ENCODE data around the gene KRT1. TPM values are rescaled to one million over a fixed set of nuclear protein-coding genes. Genes with fewer than 3 reads are reported as not detected.

The KRT1 gene
- total RNA-seq, 1 donor from 2014 or later = not detected

- Mint-ChIP-seq H3K4me3 (ENCODE audit: unreplicated experiment) (no peak overlapping the region), H3K4me1 (ENCODE audit: low read depth) (no peaks in the 10 kb centered on the region), H3K9me3 (ENCODE audit: low read depth) (no peaks in the 10 kb centered on the region), H3K27me3 (ENCODE audit: low read depth) (peaks cover 69% of the 10 kb centered on the region), H3K27ac (ENCODE audit: unreplicated experiment) (no peak overlapping the region), H3K36me3 (ENCODE audit: low read depth) (no peaks in the 10 kb centered on the region)
- TF ChIP-seq CTCF (IDR thresholded peaks at IDR 0.05) = no peak
- DNase-seq (ENCODE audit: low spot score) = no peak
Observed at GRCh38 chr12:52655720-52656124, 24.5 kb downstream of the KRT1 start.

- Mint-ChIP-seq H3K27ac (ENCODE audit: unreplicated experiment) (no peak overlapping the region), H3K4me1 (ENCODE audit: low read depth) (no peaks in the 10 kb centered on the region), H3K4me3 (ENCODE audit: unreplicated experiment) (no peak overlapping the region), H3K36me3 (ENCODE audit: low read depth) (no peaks in the 10 kb centered on the region), H3K27me3 (ENCODE audit: low read depth) (peaks cover 73% of the 10 kb centered on the region), H3K9me3 (ENCODE audit: low read depth) (no peaks in the 10 kb centered on the region)
- no peak for DNase-seq (ENCODE audit: low spot score)
- TF ChIP-seq CTCF (IDR thresholded peaks at IDR 0.05) = no peak
Observed at GRCh38 chr12:52655251-52655650, 25.0 kb downstream of the KRT1 start.

- Mint-ChIP-seq H3K27ac (ENCODE audit: unreplicated experiment) (no peak within 1 kb of the TSS), H3K27me3 (ENCODE audit: low read depth) (peaks cover 63% of the 10 kb centered on the region), H3K9me3 (ENCODE audit: low read depth) (no peaks in the 10 kb centered on the region), H3K36me3 (ENCODE audit: low read depth) (no peaks in the 10 kb centered on the region), H3K4me1 (ENCODE audit: low read depth) (no peaks in the 10 kb centered on the region), H3K4me3 (ENCODE audit: unreplicated experiment) (no peak within 1 kb of the TSS)
- no peak for DNase-seq (ENCODE audit: low spot score)
- TF ChIP-seq CTCF (IDR thresholded peaks at IDR 0.05) = no peak
Observed at GRCh38 chr12:52651726-52652261, 28.4 kb downstream of the KRT1 start, which contains the start of gene KRT2. TSS of gene KRT2 (minus strand) at chr12:52652211. CDS start at chr12:52652142, 69 bp downstream.

GRCh38 chr12:52650520-52651081, 29.6 kb downstream of the KRT1 start:
- H3K27ac Mint-ChIP-seq (ENCODE audit: unreplicated experiment) = no peak overlapping the region
- no peaks in the 10 kb centered on the region for H3K9me3 Mint-ChIP-seq (ENCODE audit: low read depth)
- DNase-seq (ENCODE audit: low spot score) = no peak
- peaks cover 65% of the 10 kb centered on the region for H3K27me3 Mint-ChIP-seq (ENCODE audit: low read depth)
- no peak overlapping the region for H3K4me3 Mint-ChIP-seq (ENCODE audit: unreplicated experiment)
- no peaks in the 10 kb centered on the region for H3K36me3 Mint-ChIP-seq (ENCODE audit: low read depth)
- TF ChIP-seq CTCF (IDR thresholded peaks at IDR 0.05) = no peak
- H3K4me1 Mint-ChIP-seq (ENCODE audit: low read depth) = no peaks in the 10 kb centered on the region

- no peaks in the 10 kb centered on the region for H3K4me1 Mint-ChIP-seq (ENCODE audit: low read depth)
- no peaks in the 10 kb centered on the region for H3K36me3 Mint-ChIP-seq (ENCODE audit: low read depth)
- no peak for TF ChIP-seq CTCF (IDR thresholded peaks at IDR 0.05)
- H3K27ac Mint-ChIP-seq (ENCODE audit: unreplicated experiment) = no peak overlapping the region
- no peak overlapping the region for H3K4me3 Mint-ChIP-seq (ENCODE audit: unreplicated experiment)
- no peaks in the 10 kb centered on the region for H3K9me3 Mint-ChIP-seq (ENCODE audit: low read depth)
- peaks cover 66% of the 10 kb centered on the region for H3K27me3 Mint-ChIP-seq (ENCODE audit: low read depth)
- DNase-seq (ENCODE audit: low spot score) = no peak
Observed at GRCh38 chr12:52649066-52649465, 31.1 kb downstream of the KRT1 start.

Data from chondrocyte (in vitro differentiated cells).